ENCODE results near the gene DACH1. TPM values are rescaled to one million over a fixed set of nuclear protein-coding genes. Genes with fewer than 3 reads are reported as not detected.

Gene DACH1
- total RNA-seq, 1 experiment from 2014 or later: 0.31 TPM

GRCh38 chr13:71912524-71912923, 45.5 kb upstream of the DACH1 start:
- Mint-ChIP-seq H3K36me3 (no peaks in the 10 kb centered on the region), H3K27me3 (ENCODE audit: low read depth) (no peaks in the 10 kb centered on the region), H3K4me1 (no peaks in the 10 kb centered on the region; the same call in 1 of the 2 replicates), H3K9me3 (no peaks in the 10 kb centered on the region), H3K27ac (no peak overlapping the region), H3K4me3 (no peak overlapping the region)
- POLR2A ChIA-PET: no interaction called here
- TF ChIP-seq ZNF232 (CRISPR knock-in tag; IDR thresholded peaks at IDR 0.05): no peak
- no peak for TF ChIP-seq ZNF121 (CRISPR knock-in tag; IDR thresholded peaks at IDR 0.05)
- no peak for TF ChIP-seq TEAD4 (CRISPR knock-in tag; IDR thresholded peaks at IDR 0.05)
- TF ChIP-seq, protein P1, sequence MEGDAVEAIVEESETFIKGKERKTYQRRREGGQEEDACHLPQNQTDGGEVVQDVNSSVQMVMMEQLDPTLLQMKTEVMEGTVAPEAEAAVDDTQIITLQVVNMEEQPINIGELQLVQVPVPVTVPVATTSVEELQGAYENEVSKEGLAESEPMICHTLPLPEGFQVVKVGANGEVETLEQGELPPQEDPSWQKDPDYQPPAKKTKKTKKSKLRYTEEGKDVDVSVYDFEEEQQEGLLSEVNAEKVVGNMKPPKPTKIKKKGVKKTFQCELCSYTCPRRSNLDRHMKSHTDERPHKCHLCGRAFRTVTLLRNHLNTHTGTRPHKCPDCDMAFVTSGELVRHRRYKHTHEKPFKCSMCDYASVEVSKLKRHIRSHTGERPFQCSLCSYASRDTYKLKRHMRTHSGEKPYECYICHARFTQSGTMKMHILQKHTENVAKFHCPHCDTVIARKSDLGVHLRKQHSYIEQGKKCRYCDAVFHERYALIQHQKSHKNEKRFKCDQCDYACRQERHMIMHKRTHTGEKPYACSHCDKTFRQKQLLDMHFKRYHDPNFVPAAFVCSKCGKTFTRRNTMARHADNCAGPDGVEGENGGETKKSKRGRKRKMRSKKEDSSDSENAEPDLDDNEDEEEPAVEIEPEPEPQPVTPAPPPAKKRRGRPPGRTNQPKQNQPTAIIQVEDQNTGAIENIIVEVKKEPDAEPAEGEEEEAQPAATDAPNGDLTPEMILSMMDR (IDR thresholded peaks at IDR 0.05): no peak
- TF ChIP-seq ZNF396 (CRISPR knock-in tag; IDR thresholded peaks at IDR 0.05; ENCODE audit: borderline replicate concordance): no peak
- no peak for TF ChIP-seq ETV6 (CRISPR knock-in tag; IDR thresholded peaks at IDR 0.05)
- no peak for TF ChIP-seq ZBTB43 (CRISPR knock-in tag; IDR thresholded peaks at IDR 0.05)
- TF ChIP-seq, protein P2, sequence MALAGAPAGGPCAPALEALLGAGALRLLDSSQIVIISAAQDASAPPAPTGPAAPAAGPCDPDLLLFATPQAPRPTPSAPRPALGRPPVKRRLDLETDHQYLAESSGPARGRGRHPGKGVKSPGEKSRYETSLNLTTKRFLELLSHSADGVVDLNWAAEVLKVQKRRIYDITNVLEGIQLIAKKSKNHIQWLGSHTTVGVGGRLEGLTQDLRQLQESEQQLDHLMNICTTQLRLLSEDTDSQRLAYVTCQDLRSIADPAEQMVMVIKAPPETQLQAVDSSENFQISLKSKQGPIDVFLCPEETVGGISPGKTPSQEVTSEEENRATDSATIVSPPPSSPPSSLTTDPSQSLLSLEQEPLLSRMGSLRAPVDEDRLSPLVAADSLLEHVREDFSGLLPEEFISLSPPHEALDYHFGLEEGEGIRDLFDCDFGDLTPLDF (CRISPR knock-in tag; IDR thresholded peaks at IDR 0.05): no peak
- DNase-seq (ENCODE audit: low spot score) (no peak), ATAC-seq (no peak)
- CTCF ChIA-PET: no interaction called here

DNA sequence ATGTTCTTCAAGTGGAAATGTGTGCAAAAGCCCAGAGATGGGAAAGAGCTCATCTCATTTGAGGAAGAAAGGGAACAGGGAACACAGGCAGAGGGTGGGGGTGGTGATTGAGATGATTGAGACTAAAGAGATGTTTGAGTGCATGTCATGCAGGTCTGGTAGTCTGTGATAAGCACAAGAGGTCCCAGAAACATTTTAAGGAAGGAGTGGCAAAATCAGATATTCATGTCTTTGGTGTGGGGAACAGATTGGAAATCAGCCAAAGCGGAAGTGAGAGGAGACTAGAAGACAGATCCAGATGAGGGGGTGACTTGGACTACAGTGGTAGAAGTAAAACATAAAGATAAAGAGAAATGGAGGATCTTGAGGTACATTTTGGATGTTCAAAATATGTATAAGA, 39.4 kb upstream of the DACH1 start:
- Mint-ChIP-seq H3K36me3 (no peaks in the 10 kb centered on the region), H3K27ac (no peak overlapping the region), H3K27me3 (ENCODE audit: low read depth) (no peaks in the 10 kb centered on the region; the same call in 1 of the 2 replicates), H3K4me1 (peaks cover 6% of the 10 kb centered on the region), H3K4me3 (no peak overlapping the region), H3K9me3 (no peaks in the 10 kb centered on the region)
- CTCF ChIA-PET: no interaction called here
- ATAC-seq (no peak), DNase-seq (ENCODE audit: low spot score) (no peak)
- POLR2A ChIA-PET: no interaction called here
- TF ChIP-seq, protein P3, sequence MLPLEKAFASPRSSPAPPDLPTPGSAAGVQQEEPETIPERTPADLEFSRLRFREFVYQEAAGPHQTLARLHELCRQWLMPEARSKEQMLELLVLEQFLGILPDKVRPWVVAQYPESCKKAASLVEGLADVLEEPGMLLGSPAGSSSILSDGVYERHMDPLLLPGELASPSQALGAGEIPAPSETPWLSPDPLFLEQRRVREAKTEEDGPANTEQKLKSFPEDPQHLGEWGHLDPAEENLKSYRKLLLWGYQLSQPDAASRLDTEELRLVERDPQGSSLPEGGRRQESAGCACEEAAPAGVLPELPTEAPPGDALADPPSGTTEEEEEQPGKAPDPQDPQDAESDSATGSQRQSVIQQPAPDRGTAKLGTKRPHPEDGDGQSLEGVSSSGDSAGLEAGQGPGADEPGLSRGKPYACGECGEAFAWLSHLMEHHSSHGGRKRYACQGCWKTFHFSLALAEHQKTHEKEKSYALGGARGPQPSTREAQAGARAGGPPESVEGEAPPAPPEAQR (CRISPR knock-in tag; IDR thresholded peaks at IDR 0.05): no peak
- no peak for TF ChIP-seq E2F5 (CRISPR knock-in tag; IDR thresholded peaks at IDR 0.05)

DNA sequence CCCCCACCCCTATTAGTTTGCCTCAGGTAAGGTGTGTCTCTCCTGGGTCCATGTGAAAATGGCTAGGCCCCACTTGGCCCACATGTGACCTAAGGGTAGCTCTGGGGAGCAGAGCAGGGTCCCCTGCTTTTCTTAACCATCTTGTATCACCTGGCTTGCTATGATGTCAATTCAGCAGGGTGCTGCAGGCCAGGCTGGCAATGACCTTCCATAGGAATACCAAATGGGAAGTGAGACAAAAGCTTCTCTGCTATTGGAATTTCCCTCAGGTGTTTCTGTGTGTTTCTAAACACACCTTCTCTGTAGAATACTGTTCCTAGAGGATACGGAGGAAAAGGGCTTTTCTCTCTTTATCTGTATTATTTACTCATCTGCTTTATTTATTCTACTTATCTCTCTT, 35.7 kb upstream of the DACH1 start:
- H3K36me3 Mint-ChIP-seq: no peaks in the 10 kb centered on the region
- H3K27ac Mint-ChIP-seq: no peak overlapping the region
- H3K9me3 Mint-ChIP-seq: no peaks in the 10 kb centered on the region
- CTCF ChIA-PET: interaction anchor here (0.9 to 1.4 kb wide), 2 partner anchors 14 to 33 kb away, joined by 3 read pairs; no protein-coding TSS in a partner anchor
- ATAC-seq: peak; percentile 60
- no peak overlapping the region for H3K4me3 Mint-ChIP-seq
- POLR2A ChIA-PET: interaction anchor here (0.6 kb wide), 1 partner anchor 17 kb away, joined by 6 read pairs; no protein-coding TSS in a partner anchor
- no peak for DNase-seq (ENCODE audit: low spot score)
- no peaks in the 10 kb centered on the region; the same call in 1 of the 2 replicates for H3K27me3 Mint-ChIP-seq (ENCODE audit: low read depth)
- H3K4me1 Mint-ChIP-seq: peaks cover 6% of the 10 kb centered on the region
- TF ChIP-seq ZNF317 (CRISPR knock-in tag; IDR thresholded peaks at IDR 0.05; ENCODE audit: borderline replicate concordance, low read depth): no peak
- TF ChIP-seq, protein P4, sequence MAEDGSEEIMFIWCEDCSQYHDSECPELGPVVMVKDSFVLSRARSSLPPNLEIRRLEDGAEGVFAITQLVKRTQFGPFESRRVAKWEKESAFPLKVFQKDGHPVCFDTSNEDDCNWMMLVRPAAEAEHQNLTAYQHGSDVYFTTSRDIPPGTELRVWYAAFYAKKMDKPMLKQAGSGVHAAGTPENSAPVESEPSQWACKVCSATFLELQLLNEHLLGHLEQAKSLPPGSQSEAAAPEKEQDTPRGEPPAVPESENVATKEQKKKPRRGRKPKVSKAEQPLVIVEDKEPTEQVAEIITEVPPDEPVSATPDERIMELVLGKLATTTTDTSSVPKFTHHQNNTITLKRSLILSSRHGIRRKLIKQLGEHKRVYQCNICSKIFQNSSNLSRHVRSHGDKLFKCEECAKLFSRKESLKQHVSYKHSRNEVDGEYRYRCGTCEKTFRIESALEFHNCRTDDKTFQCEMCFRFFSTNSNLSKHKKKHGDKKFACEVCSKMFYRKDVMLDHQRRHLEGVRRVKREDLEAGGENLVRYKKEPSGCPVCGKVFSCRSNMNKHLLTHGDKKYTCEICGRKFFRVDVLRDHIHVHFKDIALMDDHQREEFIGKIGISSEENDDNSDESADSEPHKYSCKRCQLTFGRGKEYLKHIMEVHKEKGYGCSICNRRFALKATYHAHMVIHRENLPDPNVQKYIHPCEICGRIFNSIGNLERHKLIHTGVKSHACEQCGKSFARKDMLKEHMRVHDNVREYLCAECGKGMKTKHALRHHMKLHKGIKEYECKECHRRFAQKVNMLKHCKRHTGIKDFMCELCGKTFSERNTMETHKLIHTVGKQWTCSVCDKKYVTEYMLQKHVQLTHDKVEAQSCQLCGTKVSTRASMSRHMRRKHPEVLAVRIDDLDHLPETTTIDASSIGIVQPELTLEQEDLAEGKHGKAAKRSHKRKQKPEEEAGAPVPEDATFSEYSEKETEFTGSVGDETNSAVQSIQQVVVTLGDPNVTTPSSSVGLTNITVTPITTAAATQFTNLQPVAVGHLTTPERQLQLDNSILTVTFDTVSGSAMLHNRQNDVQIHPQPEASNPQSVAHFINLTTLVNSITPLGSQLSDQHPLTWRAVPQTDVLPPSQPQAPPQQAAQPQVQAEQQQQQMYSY (CRISPR knock-in tag; IDR thresholded peaks at IDR 0.05): no peak
- TF ChIP-seq PREB (CRISPR knock-in tag; IDR thresholded peaks at IDR 0.05; ENCODE audit: borderline replicate concordance): no peak
- TF ChIP-seq, protein P5, sequence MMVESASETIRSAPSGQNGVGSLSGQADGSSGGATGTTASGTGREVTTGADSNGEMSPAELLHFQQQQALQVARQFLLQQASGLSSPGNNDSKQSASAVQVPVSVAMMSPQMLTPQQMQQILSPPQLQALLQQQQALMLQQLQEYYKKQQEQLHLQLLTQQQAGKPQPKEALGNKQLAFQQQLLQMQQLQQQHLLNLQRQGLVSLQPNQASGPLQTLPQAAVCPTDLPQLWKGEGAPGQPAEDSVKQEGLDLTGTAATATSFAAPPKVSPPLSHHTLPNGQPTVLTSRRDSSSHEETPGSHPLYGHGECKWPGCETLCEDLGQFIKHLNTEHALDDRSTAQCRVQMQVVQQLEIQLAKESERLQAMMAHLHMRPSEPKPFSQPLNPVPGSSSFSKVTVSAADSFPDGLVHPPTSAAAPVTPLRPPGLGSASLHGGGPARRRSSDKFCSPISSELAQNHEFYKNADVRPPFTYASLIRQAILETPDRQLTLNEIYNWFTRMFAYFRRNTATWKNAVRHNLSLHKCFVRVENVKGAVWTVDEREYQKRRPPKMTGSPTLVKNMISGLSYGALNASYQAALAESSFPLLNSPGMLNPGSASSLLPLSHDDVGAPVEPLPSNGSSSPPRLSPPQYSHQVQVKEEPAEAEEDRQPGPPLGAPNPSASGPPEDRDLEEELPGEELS (CRISPR knock-in tag; IDR thresholded peaks at IDR 0.05): no peak
- TF ChIP-seq TP53 (CRISPR knock-in tag; IDR thresholded peaks at IDR 0.05): no peak
